Measurements from ENCODE around the gene ARV1. TPM values are rescaled to one million over a fixed set of nuclear protein-coding genes. Genes with fewer than 3 reads are reported as not detected.

The ARV1 gene
- total and polyA plus RNA-seq, 2 donors (not counting 1 experiment from before 2014, with no cell fraction given), result 16.8 to 38.7 TPM

- Histone ChIP-seq H3K79me2 (ENCODE audit: control insufficient read depth, insufficient read depth, low read length) (no peaks in the 10 kb centered on the region), H3K9ac (ENCODE audit: insufficient read depth, low read length) (no peak overlapping the region), H3K27me3 (ENCODE audit: control insufficient read depth, insufficient read depth, low read length) (no peaks in the 10 kb centered on the region), H3K4me1 (ENCODE audit: control insufficient read depth, extremely low read depth, insufficient read depth, low read length) (no peaks in the 10 kb centered on the region), H3K9me3 (ENCODE audit: control insufficient read depth, insufficient read depth, low read depth, low read length) (no peaks in the 10 kb centered on the region), H2AFZ (ENCODE audit: low read length) (no peak overlapping the region), H3K27ac (ENCODE audit: insufficient read depth, low read length) (no peak overlapping the region), H3K4me2 (ENCODE audit: extremely low read depth, insufficient read depth, low read length) (no peak overlapping the region), H4K20me1 (ENCODE audit: control insufficient read depth, extremely low read depth, insufficient read depth, low read length) (no peaks in the 10 kb centered on the region), H3K4me3 (replicated peaks in 1 of 4; ENCODE audit: control extremely low read depth in 1 of 4, insufficient read depth in 1 of 4, low read depth in 3 of 4, low read length in 4 of 4) (no peak overlapping the region), H3K36me3 (ENCODE audit: control insufficient read depth, insufficient read depth, low read length) (no peaks in the 10 kb centered on the region)
- TF ChIP-seq CTCF (conservative IDR thresholded peaks at IDR 0.05 in 1 of 2, IDR thresholded peaks at IDR 0.05 in 1 of 2; ENCODE audit: low read depth in 1 of 2, low read length in 2 of 2) (no peak), EZH2 (IDR thresholded peaks at IDR 0.05; ENCODE audit: low read length, missing control alignments) (no peak)
- no peak for DNase-seq (ENCODE audit: low read depth in 2 of 2)
These were observed 13.4 kb upstream of the ARV1 start for GRCh38 chr1:230965535-230965934.

GRCh38 chr1:230966358-230966873 is 12.5 kb upstream of the ARV1 start:
- Histone ChIP-seq H3K9me3 (ENCODE audit: control insufficient read depth, insufficient read depth, low read depth, low read length) (no peaks in the 10 kb centered on the region), H3K79me2 (ENCODE audit: control insufficient read depth, insufficient read depth, low read length) (no peaks in the 10 kb centered on the region), H3K27ac (ENCODE audit: insufficient read depth, low read length) (no peak overlapping the region), H3K4me3 (replicated peaks in 1 of 4; ENCODE audit: control extremely low read depth in 1 of 4, insufficient read depth in 1 of 4, low read depth in 3 of 4, low read length in 4 of 4) (no peak overlapping the region), H3K36me3 (ENCODE audit: control insufficient read depth, insufficient read depth, low read length) (no peaks in the 10 kb centered on the region), H4K20me1 (ENCODE audit: control insufficient read depth, extremely low read depth, insufficient read depth, low read length) (no peaks in the 10 kb centered on the region), H3K27me3 (ENCODE audit: control insufficient read depth, insufficient read depth, low read length) (no peaks in the 10 kb centered on the region), H2AFZ (ENCODE audit: low read length) (no peak overlapping the region), H3K9ac (ENCODE audit: insufficient read depth, low read length) (no peak overlapping the region), H3K4me2 (ENCODE audit: extremely low read depth, insufficient read depth, low read length) (no peak overlapping the region), H3K4me1 (ENCODE audit: control insufficient read depth, extremely low read depth, insufficient read depth, low read length) (no peaks in the 10 kb centered on the region)
- DNase-seq (ENCODE audit: low read depth in 2 of 2), result no peak
- TF ChIP-seq CTCF (conservative IDR thresholded peaks at IDR 0.05 in 1 of 2, IDR thresholded peaks at IDR 0.05 in 1 of 2; ENCODE audit: low read depth in 1 of 2, low read length in 2 of 2), result no peak
- no peak for TF ChIP-seq EZH2 (IDR thresholded peaks at IDR 0.05; ENCODE audit: low read length, missing control alignments)

- no peak overlapping the region for H3K27ac ChIP-seq (ENCODE audit: insufficient read depth, low read length)
- H3K4me3 ChIP-seq (replicated peaks in 1 of 4; ENCODE audit: control extremely low read depth in 1 of 4, insufficient read depth in 1 of 4, low read depth in 3 of 4, low read length in 4 of 4), result no peak overlapping the region
- H4K20me1 ChIP-seq (ENCODE audit: control insufficient read depth, extremely low read depth, insufficient read depth, low read length), result no peaks in the 10 kb centered on the region
- H3K36me3 ChIP-seq (ENCODE audit: control insufficient read depth, insufficient read depth, low read length), result no peaks in the 10 kb centered on the region
- no peaks in the 10 kb centered on the region for H3K79me2 ChIP-seq (ENCODE audit: control insufficient read depth, insufficient read depth, low read length)
- no peak for DNase-seq (ENCODE audit: low read depth in 2 of 2)
- H3K27me3 ChIP-seq (ENCODE audit: control insufficient read depth, insufficient read depth, low read length), result no peaks in the 10 kb centered on the region
- H2AFZ ChIP-seq (ENCODE audit: low read length), result no peak overlapping the region
- no peaks in the 10 kb centered on the region for H3K9me3 ChIP-seq (ENCODE audit: control insufficient read depth, insufficient read depth, low read depth, low read length)
- H3K4me1 ChIP-seq (ENCODE audit: control insufficient read depth, extremely low read depth, insufficient read depth, low read length), result no peaks in the 10 kb centered on the region
- H3K9ac ChIP-seq (ENCODE audit: insufficient read depth, low read length), result no peak overlapping the region
- H3K4me2 ChIP-seq (ENCODE audit: extremely low read depth, insufficient read depth, low read length), result no peak overlapping the region
- TF ChIP-seq CTCF (conservative IDR thresholded peaks at IDR 0.05 in 1 of 2, IDR thresholded peaks at IDR 0.05 in 1 of 2; ENCODE audit: low read depth in 1 of 2, low read length in 2 of 2) (no peak), EZH2 (IDR thresholded peaks at IDR 0.05; ENCODE audit: low read length, missing control alignments) (no peak)
These were observed 8.5 kb upstream of the ARV1 start for GRCh38 chr1:230970432-230970831.
